Occipital lobe (tissue), 2 donors: Measurements from ENCODE around the gene USH2A. TPM values are rescaled to one million over a fixed set of nuclear protein-coding genes. Genes with fewer than 3 reads are reported as not detected.

Source experiments
- DNase-seq: peaks from one replicate; lab custom pipeline; 2025; lab: John Stamatoyannopoulos, UW
- total RNA-seq: library from RNA; depleted of rRNA; stranded (reverse); fragments of >200 nt; gene quantifications from one replicate; pipeline ENCODE4 v1.2.3, GENCODE V29; 2014

USH2A gene
- total RNA-seq, 1 donor from 2014 or later = 1.1 TPM

DNA sequence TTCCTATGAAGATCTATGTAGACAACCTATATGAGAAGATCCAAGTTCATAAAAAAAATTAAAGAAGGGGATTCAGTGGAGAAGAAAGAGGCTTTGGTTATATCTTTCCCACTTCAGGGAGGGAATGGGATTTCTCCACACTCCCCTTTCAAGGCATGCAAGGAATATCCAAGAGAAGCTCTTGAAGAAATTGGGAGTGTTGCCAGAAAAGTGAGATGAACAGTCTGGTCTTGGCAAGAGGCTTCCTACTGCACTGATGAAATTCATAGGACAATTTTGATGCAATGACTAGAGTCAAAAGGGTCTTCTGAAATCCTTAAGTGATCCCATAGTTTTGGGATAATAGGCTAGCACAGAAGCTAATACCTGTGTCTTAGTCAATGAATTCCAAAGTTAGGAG lies 703.1 kb downstream of the USH2A start:
- DNase-seq = no peak

DNA sequence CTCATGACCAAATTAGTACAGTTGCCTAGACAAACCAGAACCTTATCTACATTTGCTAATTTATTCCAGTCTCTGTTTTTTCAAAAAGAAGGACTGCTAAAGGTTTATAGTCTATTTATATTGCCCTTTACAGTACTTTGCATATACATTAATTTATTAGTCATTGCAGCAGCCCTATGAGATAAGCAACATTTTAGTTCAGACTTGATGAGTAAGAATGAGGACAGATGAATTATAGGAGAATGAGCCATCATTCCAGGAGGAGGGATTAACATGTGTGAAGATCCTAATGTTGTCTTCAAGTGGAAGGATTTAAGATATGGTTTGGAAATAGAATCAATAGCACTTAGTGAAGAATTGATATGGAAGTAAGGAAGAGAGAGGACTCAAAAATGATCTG lies 703.7 kb downstream of the USH2A start:
- no peak for DNase-seq

DNA sequence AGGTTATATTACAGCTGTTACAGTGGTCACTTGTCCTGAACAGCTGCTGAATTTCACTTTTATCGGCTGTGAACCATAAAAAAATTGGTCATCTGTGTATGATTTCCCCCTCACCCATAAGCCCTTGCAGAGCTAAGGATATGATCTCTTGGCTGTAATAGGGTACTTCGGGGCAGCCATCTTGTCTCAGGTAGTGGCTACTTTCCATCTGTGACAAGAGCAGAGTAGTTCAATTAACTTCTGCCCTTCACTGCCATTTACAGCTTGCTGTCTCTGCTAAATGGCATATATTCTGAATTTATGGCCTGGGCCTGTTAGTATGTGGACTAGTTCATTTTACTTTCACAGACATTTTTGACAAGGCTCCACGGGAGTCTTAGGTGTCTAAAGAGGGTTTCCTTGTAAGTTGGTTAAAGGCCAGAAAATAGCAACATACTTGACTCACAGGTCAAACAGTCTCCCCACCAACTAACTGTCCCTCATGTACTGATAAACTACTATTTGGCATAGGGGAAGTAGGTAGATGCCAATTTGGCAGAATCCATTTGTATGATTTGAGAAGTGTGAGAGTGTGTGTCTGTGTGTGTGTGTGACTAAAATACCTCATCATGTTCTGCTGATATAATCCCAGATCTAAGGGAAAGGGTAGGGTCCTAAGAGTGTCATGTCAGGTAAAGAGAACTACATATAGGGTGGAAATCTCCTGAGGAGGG lies 704.5 kb downstream of the USH2A start:
- no peak for DNase-seq

DNA sequence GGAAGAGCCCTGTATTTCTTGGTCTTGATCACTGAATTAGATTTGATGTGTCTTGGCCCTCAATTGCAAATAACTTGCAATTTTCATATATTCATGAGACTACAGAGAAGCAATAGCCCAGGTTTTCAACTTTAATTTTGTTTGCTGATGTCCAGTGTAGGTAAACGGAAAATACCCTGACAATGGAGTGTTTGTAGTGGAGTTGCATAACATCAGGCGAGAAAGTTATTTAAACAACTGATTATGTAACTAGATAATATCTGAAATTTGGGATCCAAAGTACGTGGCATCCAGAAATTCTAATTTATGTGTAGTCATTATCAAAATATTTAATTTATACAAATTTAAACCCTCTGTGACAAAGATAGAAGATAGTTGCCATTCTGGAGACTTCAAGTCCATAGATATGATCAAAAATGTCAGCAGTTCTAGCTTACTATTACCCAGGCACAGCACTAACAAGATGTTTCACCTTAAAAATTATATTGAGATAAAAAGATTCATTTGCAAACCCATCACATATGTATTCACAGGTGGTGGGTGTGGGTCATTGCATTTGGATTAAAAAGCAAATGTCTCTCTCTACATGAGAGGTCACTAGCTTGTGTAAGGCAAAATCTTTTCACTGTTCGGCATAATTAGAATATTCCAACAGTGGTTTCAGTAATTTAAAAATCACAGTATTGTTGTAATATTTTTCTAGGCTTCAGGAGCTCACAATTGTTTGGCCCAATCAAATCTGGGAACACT lies 705.4 kb downstream of the USH2A start:
- DNase-seq = no peak

DNA sequence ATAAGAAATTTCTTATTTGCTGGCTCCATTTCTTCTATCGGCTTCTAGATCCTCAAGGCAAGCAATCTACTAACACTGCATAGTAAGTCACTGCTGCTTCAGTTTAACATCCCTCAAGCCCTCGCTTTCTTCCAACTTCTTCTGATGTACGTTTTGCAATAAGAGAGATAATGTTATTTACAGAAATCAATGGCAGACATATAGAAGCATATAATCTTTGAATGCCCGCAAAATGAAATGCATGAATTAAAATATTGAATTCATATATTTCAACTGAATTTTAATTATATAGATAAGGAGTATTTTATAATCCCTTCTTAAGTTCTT lies 712.4 kb downstream of the USH2A start:
- no peak for DNase-seq

DNA sequence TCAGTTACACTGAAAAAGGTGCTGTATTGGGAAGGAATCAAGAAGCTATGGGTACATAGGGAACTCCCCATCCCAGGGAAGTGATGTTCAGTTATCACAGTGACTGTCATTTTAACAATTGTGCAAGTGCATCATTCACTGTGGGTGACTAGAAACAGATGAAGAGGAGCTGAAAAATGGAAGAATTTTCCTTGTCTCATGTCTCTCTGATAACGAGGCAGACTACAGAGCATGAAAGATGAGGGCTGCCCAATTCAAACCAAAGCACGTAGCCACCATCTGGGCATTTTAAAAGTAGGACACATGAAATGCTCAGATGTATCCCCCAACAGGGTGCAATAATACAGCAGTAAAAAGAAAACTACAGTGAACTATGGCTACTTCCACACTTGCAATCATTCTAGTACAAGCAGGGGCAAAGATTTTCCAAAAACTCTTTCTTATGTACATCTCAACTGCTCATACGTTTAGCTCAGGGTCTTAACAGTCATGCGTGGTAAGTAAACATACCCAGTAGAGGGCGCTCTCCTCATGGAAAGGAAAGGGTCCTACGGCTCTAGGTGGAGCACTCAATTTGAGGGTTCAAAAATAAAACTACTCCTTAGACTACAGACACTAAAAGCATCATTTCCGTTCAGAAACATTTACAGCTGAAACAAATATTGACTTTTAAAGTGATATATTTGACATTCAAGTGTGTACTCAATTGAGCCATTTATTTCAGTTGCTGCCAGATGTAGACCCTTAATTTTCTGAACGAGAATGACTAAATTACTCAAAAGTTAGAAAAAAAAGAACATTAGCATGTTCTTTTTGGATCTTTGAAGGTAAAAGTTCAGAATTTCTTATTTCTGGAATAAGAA lies 713.0 kb downstream of the USH2A start:
- DNase-seq = no peak

DNA sequence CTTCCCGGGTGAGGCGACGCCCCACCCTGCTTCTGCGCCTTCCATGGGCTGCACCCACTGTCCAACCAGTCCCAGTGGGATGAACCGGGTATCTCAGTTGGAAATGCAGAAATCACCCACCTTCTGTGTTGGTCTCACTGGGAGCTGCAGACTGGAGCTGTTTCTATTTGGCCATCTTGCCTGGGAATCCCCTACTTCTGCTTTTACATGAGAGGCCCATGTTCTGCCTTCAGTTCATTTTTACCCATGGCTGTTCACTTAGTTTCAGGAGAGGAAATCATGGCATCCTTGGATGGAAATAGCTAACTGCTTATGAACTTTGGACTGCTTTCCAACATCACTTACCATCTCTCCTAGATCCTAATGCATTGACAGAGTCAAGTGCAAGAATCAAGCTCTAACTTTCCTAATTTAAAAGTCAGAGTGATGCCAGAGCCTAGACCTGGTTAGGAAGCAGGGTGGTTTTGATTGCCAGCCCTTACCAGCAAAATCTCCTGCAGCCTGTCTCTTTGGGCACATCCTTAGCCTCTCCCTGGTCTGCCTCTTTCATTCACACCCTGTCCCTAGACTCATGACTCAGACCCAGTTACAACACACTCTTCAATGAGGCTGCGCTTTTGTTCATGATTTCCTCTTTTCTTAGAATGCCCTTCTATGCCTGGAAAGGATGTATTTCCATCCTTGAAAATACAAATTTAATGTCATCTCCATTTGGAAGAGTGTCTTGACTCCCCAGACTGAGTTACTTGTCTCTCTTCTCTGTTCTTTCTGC lies 719.0 kb downstream of the USH2A start:
- no peak for DNase-seq

DNA sequence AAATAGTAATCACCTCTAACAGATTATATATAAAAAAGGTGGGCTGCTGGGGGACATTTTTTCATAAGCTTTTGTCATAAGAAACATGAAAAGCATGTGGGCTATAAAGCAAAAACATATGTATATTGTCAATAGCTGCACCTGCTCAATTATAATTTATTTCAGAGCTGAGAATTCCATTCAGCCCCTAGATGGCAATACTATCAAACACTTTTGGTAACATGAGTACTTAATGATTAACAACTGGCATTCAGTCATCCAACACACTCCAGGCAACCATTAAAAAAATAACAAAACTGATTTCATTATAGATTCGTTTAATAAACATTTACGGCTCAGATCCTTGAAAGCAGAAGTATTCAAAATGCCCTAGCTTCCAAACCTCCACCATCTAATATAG lies 741.0 kb downstream of the USH2A start:
- no peak for DNase-seq

DNA sequence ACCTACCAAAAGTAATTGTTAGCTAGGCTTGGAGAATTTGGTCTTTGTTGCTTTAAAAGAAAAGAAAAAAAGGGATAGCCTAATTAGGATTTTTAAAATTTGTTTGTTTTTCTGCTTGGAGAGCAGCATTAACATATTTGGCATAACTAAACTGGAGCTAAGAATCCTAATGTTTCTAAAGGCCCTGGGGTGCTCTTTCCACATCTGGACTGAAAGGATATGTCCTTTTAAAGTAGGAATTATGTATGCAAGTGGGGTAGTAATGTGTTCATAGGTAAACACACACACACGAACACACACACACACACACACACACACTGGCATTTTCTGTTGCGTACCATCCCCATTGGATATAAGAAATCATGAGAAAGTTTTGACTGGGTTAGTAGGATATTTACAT lies 742.2 kb downstream of the USH2A start:
- DNase-seq = no peak

DNA sequence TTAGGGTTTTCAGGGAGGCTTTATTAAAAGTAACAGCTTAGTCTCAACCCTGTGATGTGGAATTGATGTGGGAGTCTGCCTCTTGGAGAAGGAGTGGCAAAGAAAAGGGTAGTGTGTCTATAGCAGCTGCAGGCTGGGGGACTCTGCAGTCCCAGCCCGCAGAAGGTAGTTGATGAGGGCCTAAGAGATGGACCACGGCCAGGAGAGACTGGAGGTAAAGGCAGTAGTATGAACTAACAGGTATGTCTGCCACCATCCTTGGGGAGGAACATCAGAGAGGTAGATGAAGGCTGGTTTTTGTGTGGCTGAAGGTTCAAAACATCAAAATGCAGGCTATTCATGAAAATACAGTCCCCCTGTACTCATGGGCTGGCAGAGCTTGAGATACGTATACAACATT lies 744.0 kb downstream of the USH2A start:
- no peak for DNase-seq

DNA sequence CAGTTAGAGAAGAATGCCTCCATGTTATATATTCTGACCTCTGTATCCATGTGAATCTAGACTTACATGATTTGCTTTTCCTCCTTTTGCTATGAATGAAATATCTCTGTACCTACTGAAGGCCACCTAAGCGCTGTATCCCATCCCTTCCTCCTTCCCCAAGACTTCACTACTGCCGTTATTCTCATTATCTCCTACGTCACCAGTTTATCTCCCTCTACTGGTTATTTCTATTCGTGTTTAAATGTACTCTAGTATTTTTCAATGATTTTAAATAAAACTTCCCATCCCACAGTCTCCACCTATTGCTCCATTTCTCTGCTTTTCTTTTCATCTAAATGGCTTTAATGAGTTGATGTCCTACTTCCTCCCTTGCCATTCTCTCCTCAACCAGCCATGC lies 746.1 kb downstream of the USH2A start:
- no peak for DNase-seq

DNA sequence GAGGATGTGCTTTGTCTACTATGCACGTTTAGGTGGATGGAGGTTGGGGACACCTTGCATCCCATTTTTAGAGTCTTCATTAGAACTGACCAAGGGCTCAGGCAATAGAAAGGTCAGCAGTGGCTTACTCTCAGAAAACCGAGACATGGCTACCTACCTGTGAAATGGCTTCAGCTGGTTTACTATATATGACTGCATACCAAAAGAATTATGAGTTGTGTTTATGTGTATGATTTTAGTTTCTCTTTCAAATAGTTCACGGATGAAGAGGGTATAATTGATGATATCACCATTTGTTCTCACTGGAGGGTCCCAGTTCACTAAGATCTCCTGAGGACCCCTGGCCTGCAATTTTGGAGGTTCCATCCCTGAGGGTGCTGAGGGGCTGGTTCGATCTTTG lies 749.3 kb downstream of the USH2A start:
- DNase-seq = no peak

DNA sequence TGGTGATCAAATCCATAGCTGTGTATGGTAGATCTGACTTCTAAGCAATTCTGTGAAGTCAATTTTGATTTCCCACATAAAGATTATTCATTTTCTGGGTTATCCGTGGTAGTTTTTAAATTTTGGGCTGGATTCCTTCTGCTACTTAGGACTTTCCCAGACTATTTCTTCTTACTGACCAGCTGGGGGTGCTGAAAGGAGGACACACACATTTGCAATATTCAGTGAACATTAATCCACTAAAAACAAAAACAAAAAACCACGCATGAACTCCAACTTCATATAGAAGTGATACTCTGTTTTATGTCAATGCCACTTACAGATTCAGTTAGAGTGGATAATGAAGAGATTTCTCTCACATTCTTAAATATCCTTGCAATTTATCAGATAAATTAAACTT lies 750.8 kb downstream of the USH2A start:
- no peak for DNase-seq

DNA sequence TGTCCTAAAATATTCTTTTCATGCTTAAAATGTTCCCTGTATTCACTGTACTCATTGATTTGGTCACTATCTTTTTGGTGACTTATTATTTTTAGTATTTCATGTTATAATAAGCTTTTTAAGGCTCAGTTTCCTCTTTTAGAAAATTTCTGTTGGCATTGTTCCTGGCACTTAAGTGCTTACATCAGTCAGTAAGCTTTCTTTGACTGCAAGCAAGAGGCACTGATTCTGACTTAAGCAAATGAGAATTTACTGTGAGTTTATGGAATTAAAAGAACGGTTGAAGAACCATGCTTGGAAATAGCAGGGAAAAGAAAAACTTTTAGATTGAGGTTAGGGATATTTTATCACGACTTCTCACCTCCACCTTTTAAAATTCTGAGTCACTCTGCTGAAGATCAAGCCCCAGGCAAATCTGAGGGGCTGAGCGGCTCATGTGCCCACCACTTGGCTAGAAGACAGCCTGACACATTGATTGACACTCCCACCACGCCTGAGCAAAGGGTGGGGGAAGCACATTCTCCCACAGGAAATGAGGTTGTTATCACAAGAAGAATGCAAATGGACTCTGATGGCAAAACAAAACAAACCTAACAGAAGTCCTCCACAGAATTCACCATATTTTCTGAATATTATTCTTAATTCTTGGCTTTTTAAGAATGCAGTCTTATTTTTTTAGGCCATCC lies 753.3 kb downstream of the USH2A start:
- DNase-seq = no peak

DNA sequence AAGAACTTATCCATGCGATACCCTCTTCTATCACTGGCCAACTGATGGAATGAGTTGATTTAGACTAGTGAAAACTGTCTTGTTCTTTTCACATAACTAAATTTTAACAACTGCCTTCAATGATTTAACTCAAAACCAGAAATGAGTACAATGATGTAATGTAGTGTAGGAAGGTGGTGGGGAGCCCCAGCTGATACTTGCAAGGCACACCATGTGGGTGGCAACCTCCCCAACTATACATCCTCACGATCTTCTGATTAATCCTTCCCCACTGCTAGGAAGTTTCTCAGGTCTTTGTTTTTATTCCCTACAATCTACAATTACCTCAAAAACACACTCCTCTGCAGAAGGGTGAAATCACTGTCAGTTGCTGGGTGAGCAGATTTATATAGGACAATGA lies 755.5 kb downstream of the USH2A start:
- DNase-seq = no peak

DNA sequence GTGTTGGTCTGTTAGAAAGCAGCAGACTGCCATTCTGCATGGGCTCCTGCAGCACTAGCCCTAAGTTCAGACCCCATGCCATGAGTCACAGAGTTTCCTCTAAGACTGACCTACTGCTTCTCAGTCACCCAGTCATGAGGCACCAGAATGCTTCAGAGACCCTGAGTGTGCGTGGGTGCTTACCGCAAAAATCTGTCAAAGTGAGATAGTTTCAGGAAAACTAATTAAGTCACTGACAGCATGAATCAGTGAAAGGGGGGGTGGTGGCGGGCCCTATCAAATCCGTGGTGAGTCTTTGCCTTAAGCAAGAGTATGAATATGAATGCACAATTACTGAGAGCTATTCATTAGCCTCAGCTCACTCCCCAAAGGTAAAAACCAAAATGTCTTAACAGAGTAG lies 758.0 kb downstream of the USH2A start:
- DNase-seq = no peak

DNA sequence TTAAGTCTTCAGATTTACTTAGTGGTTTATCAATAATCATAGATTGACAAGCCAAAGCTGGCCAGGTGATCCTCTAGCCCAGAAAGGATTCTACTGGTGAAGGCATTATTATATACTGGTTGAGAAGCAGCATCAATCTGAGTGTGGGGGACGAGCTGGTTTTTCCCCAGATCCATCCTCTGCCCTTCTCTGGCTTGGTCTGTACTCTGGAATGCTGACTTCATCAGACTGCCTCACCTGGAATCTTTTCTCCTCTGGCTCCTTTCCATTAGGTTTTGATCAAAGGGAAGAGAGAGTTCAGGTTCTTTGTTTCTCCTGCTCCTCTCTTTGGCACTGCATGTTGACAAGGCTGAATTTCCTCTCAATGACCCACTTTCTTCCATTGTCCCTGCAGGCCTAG lies 762.2 kb downstream of the USH2A start:
- DNase-seq = no peak

DNA sequence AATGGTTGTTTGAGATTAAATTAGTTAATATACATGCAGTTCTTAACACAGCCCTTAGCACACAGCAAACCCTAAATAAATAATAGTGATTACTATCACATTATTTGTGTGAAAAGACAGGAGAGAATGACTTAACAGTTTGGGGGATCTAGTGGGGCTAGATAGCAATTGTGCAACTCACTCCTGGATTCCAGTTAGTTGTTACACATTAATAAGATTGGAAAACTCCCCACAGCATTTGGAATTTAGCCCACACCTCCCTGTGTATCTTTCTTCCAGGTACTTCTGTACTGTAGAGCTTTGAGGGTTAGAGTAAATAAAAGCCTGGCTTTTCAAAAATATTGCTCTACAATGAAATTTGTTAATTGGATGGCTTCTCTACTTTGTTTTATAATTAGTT lies 763.0 kb downstream of the USH2A start:
- no peak for DNase-seq

DNA sequence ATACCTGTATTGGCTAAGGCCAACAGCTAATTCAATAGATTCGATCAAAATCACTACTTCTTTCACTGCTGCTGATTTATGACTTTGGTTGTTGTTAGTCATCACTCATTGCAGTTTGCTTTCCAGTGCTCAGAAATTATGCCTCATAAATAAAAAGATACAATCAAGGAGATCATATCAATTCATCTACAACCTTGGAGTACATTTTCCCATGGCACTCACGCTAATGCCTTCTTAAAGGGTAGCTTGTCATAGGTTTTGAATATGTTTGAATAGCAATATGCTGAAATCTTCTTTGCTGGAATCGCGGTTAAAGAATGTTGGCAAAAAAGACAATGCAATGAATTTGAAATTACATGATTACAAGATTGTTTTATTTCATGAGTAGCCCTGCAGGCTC lies 766.2 kb downstream of the USH2A start:
- no peak for DNase-seq

DNA sequence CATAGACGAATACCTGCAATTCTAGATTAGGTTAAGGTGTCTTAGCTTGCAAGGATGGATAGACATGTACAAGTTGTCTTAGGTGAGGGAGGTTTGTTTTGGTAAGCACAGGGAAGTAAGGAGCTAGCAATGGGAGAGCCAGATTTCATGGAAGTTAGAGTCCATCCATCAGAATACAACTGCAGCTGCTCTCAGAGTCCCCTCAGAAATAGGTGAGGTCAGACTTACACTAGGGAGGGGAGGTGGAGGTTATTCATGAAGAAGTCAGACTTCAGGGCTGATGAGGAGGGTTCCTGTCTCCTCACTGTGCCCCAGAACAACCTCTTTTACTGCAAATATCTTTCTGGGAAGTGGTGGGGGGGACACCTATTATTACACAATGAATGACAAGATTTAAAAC lies 770.9 kb downstream of the USH2A start:
- DNase-seq = no peak

DNA sequence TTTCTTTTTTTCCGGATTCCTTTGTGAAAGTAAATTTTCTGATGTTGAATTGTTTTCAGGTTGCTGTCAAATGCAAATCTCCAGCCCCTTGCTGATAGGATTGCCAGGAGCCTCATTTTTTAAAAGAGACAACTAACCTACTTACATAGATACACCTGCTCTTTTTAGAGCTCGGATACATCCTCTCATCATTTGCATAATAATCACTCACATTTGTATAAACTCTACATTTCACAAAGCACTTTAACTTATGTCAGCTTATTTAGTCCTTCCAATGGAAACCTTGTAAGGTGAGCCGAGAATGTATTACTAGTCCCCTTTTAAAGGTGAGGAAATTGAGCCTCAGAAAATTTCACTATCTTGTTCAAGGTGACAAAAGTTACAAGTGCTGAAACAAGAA lies 771.4 kb downstream of the USH2A start:
- DNase-seq = no peak
